Lung (tissue), 12 donors: Measurements from ENCODE around the gene CKB. TPM values are rescaled to one million over a fixed set of nuclear protein-coding genes. Genes with fewer than 3 reads are reported as not detected.

Experiments
- ATAC-seq: fragments of 200-7000 bp; cut with Tn5 transposase; one replicate; pipeline ENCODE4 v1.9.1; 2020; ENCODE audit warnings: moderate number of reproducible peaks; ENCODE audit not compliant: insufficient read depth, low FRiP score
- DNase-seq, 3 donors: peaks; one replicate each; pipeline ENCODE4 v3.0.0-alpha.2; 2013 to 2017
- H3K27ac ChIP-seq, 2 donors: one replicate each; pipeline ENCODE4 v1.5.1; 2013; ENCODE audit warnings: mild to moderate bottlenecking in 2 of 2, moderate library complexity in 2 of 2, control low read depth in 1 of 2, inconsistent platforms in 1 of 2, low read depth in 1 of 2, low read length in 1 of 2
- H3K27me3 ChIP-seq, 3 donors: one replicate each; pipeline ENCODE4 v1.5.1; 2013; ENCODE audit warnings: low read length in 2 of 3; ENCODE audit not compliant: control insufficient read depth in 3 of 3, insufficient read depth in 3 of 3
- H3K36me3 ChIP-seq, 4 donors: one replicate each; pipeline ENCODE4 v1.5.1; 2013; ENCODE audit warnings: low read length in 4 of 4, mild to moderate bottlenecking in 1 of 4, moderate library complexity in 1 of 4; ENCODE audit not compliant: control insufficient read depth in 4 of 4, insufficient read depth in 4 of 4
- H3K4me1 ChIP-seq, 5 donors: one replicate each; pipeline ENCODE4 v1.5.1; 2013; ENCODE audit warnings: low read length in 5 of 5, mild to moderate bottlenecking in 2 of 5, moderate library complexity in 1 of 5; ENCODE audit not compliant: control insufficient read depth in 5 of 5, insufficient read depth in 5 of 5
- H3K4me3 ChIP-seq: one replicate; pipeline ENCODE4 v1.5.1; 2013; ENCODE audit warnings: mild to moderate bottlenecking, control low read depth, moderate library complexity
- H3K9ac ChIP-seq, 2 donors: one replicate each; pipeline ENCODE4 v1.5.1; 2013; ENCODE audit warnings: low read length in 2 of 2, control low read depth in 1 of 2; ENCODE audit not compliant: insufficient read depth in 1 of 2
- H3K9me3 ChIP-seq, 4 donors: one replicate each; pipeline ENCODE4 v1.5.1; 2013; ENCODE audit warnings: low read length in 3 of 4, mild to moderate bottlenecking in 1 of 4, moderate library complexity in 1 of 4; ENCODE audit not compliant: control insufficient read depth in 4 of 4, insufficient read depth in 3 of 4
- WGBS, 2 donors: extraction: QIAGEN DNeasy Blood & Tissue Kit; methylation state at CpG; one replicate each; pipeline ENCODE4 v1.1.7; 2013; 5-methylcytosine and 5-hydroxymethylcytosine counted together
- polyA plus RNA-seq, 2 donors: library from polyadenylated mRNA; stranded (reverse); fragments of 200-250 nt; gene quantifications; one replicate each; pipeline ENCODE4 v1.2.1, GENCODE V29; 2013
- total RNA-seq, 2 donors: library from RNA; depleted of rRNA in 1 of 2; stranded (reverse); fragments of >200 nt in 1 of 2; gene quantifications; one replicate each; pipeline ENCODE4 v1.2.1, GENCODE V29; 2014 to 2021
- TF ChIP-seq, protein P1 (sequence below): IDR thresholded peaks from 2 replicates; pipeline ENCODE4 v1.5.1; 2012; ENCODE audit warnings: mild to moderate bottlenecking; ENCODE audit errors: control extremely low read depth, extremely low read depth
- donor health status: control.
- donor health status: control.
- donor health status: Bipolar disorder and iron deficiency.
- donor health status: healthy.
- donor health status: DM: yes; HTN: yes; CAD: no.

CKB gene
- total and polyA plus RNA-seq, 4 donors, result 111 to 356 (median 277) TPM

DNA sequence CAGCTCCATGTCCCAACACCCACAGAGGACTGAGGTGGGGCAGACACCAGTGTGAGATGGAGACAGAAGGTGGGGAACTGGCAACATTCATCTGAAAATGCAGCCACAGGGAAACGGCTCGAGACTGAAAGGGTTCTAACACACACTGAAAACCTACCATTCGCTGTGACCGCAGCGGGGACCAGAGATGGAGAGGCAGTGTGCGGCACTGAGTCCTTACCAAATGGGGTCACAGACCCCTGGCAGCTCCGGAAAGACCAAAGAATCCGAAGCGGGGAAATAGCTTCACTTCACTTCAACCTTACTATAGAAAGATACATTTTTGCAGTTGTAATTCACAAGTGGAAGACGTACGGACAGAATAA is 30.2 kb upstream of the CKB start:
- WGBS, 2 donors, result 95 to 96% methylated on average over 11 of the region's 11 CpGs
- peaks cover 0 to 2% (median 0%) of the 10 kb centered on the region in 4 donors for H3K36me3 ChIP-seq
- H3K27me3 ChIP-seq, result no peaks in the 10 kb centered on the region
- DNase-seq (no peak), ATAC-seq (no peak)
- no peaks in the 10 kb centered on the region for H3K9me3 ChIP-seq
- H3K9ac ChIP-seq, result no peak overlapping the region
- TF ChIP-seq, protein P1, sequence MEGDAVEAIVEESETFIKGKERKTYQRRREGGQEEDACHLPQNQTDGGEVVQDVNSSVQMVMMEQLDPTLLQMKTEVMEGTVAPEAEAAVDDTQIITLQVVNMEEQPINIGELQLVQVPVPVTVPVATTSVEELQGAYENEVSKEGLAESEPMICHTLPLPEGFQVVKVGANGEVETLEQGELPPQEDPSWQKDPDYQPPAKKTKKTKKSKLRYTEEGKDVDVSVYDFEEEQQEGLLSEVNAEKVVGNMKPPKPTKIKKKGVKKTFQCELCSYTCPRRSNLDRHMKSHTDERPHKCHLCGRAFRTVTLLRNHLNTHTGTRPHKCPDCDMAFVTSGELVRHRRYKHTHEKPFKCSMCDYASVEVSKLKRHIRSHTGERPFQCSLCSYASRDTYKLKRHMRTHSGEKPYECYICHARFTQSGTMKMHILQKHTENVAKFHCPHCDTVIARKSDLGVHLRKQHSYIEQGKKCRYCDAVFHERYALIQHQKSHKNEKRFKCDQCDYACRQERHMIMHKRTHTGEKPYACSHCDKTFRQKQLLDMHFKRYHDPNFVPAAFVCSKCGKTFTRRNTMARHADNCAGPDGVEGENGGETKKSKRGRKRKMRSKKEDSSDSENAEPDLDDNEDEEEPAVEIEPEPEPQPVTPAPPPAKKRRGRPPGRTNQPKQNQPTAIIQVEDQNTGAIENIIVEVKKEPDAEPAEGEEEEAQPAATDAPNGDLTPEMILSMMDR, result no peak
- no peak overlapping the region for H3K4me3 ChIP-seq
- H3K27ac ChIP-seq, result peak overlapping the region; percentile 51 to 90
- H3K4me1 ChIP-seq, result peaks cover 0 to 17% (median 14%) of the 10 kb centered on the region in 5 donors

DNA sequence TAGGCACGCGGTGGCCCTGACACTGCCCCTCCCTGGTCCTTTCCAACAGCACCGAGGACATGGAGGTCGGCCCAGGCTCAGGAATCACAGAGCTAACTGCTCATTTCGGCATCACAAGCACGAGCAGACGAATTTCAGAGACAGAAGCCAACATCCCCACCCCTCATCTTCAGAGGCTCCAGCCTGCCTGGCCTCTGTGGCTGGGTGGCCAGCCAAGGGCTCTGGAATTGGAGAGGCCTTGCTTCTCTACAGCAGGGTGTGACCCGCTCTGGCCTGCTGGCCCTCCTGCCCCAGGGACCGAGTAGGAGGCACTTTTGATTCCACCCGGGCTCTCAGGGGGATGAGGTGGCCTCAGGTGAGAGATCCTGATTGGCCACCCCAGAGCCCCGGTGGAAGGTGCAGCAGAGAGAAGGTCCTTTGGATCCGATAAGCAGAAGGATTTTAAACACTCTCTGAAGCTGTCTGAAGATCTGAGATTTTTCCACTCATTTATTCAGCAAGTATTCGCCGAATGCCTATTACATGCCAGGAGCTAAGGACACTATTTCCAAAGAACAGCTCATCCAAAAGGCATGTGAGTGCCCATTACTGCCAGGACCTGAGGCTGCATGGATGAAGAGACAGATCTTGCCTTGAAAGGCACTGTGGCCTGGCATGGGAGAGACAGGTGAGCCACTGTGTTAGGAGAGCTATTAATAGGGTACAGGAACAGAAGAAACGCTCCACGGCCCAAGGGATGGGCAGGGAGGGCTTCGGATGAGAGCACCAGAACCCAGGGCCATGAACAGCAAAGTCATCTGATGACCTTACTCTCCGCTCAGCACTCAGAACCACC is 29.6 kb upstream of the CKB start:
- H3K27ac ChIP-seq, result peak overlapping the region; percentile 82 to 90
- H3K4me3 ChIP-seq, result no peak overlapping the region
- no peaks in the 10 kb centered on the region for H3K9me3 ChIP-seq
- peaks cover 0 to 16% (median 12%) of the 10 kb centered on the region in 5 donors for H3K4me1 ChIP-seq
- DNase-seq (no peak), ATAC-seq (peak; percentile 50)
- H3K36me3 ChIP-seq, result peaks cover 0 to 2% (median 0%) of the 10 kb centered on the region in 4 donors
- TF ChIP-seq, protein P1, result no peak
- WGBS, 2 donors, result 63 to 79% methylated on average over 18 of the region's 18 CpGs
- H3K9ac ChIP-seq, result peak overlapping the region in 1 of 2 donors; percentile 29
- H3K27me3 ChIP-seq, result no peaks in the 10 kb centered on the region

DNA sequence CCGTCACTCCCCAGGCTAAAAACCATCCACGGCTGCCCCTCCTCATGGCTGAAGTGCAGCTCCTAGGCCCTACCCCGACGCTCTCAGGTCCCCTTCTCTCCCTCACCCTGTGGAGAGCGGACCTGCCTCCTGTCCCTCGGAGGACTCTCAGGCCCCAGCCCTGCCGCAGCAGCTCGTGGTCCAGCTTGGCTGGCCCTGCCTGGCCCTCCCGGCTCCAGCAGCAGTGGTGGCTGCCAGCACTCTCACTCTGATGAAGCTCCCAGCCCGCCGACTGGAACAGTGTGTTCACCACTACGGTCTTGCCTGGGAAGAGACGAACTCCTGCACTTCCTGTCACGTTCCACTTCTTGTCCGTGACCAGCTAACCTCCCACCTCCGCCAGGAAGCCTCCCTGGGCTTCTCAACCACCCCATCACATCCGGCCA is 28.7 kb upstream of the CKB start:
- Histone ChIP-seq H3K27me3 (no peaks in the 10 kb centered on the region), H3K9me3 (no peaks in the 10 kb centered on the region), H3K9ac (no peak overlapping the region), H3K4me3 (no peak overlapping the region), H3K36me3 (peaks cover 0 to 2% (median 0%) of the 10 kb centered on the region in 4 donors), H3K27ac (peak overlapping the region; percentile 82 to 90), H3K4me1 (peaks cover 0 to 16% (median 5%) of the 10 kb centered on the region in 5 donors)
- WGBS, 2 donors, result 77 to 79% methylated on average over 17 of the region's 17 CpGs
- no peak for DNase-seq
- TF ChIP-seq, protein P1, result no peak
- ATAC-seq, result no peak
